Brain microvascular endothelial cell (primary cell): ENCODE data around the gene SRRM3.
A peak's percentile ranks its signal among the peaks of the same experiment; 100 is the strongest.
"Not testable (repeated sequence)": the region's sequence is repeated elsewhere in the genome, so short reads cannot be mapped to it uniquely, and the experiment has no call there.

Source experiments
- DNase-seq: peaks from one replicate; pipeline ENCODE4 v3.0.0-alpha.2; 2020
- H3K27ac ChIP-seq: fragments of 250-450 bp; sonication (Bioruptor Pico); 2 replicates; pipeline ENCODE4 v1.5.1; 2020; ENCODE audit warnings: mild to moderate bottlenecking, moderate library complexity
- H3K27me3 ChIP-seq: fragments of 250-450 bp; sonication (Bioruptor Pico); replicated peaks from 2 replicates; pipeline ENCODE4 v1.5.1; 2020; ENCODE audit warnings: mild to moderate bottlenecking
- H3K36me3 ChIP-seq: fragments of 250-450 bp; sonication (Bioruptor Pico); replicated peaks from 2 replicates; pipeline ENCODE4 v1.5.1; 2020; ENCODE audit warnings: mild to moderate bottlenecking
- H3K4me3 ChIP-seq: 2 replicates; pipeline ENCODE4 v1.5.1; 2011; ENCODE audit warnings: low read depth, mild to moderate bottlenecking, control low read depth, low read length, moderate library complexity
- CTCF ChIP-seq: IDR thresholded peaks from 2 replicates; pipeline ENCODE4 v1.5.1; 2011; ENCODE audit warnings: low read depth, mild to moderate bottlenecking, moderate library complexity, low read length, control low read depth, inconsistent platforms; ENCODE audit errors: missing control alignments
- in situ Hi-C: cut with HindIII; loops from 2 replicates; pipeline ENCODE4 v1.10.0; 2017; ENCODE audit warnings: low sequenced_read_pairs, low pct_ligation_motif_present

Gene SRRM3

DNA sequence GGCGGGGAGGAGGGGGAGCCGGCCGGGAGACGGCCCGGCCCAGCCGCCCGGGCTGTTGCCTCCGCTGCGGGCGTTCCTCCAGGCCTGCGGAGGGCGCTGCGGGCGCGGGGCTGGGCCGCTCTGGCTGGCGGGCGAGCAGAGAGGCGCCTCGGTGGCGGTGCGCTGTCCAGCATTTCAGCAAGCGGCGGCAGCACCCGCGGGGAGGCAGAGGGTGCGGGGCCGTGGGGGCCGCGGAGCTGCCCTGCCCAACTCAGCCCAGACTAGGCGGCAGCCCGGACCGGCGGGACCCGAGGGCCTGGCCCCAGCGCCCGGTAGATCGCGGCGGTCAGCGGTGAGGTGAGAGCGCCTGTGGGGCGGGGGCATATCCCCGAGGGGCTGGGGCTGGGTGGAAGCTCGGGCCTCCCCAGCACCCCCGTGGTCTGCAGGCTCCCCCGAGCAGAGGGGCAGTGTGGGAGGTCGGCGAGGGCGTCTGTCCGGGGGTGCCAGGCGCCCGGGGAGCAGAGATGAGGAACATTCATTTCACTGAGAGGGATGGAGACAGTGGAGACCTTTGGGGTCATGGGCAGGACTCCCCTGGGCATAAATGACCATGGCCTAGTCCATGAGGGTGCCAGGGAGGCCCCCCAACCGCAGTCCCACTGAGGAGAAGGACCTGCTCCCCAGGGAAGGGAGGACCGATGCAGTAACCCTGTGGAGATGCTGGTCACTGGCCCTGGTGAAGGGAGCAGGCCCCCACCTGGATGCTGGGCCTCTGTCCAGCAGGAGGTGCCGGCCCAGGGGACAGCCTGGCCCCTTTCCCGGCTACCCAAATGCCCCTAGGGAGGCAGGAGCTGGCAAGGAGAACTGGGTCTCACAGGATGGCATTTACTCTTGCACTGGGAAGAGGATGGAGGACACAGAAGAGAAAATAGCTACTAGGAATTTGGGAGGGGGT, at the start of gene SRRM3:
TSS of gene SRRM3 (plus strand) at position 165 of the 934 bp plus-strand sequence. CDS start 33,171 bp downstream, outside the sequence.
- Histone ChIP-seq H3K27ac (no peak within 1 kb of the TSS), H3K36me3 (no peaks in the 10 kb centered on the region), H3K4me3 (no peak within 1 kb of the TSS), H3K27me3 (no peaks in the 10 kb centered on the region)
- in situ Hi-C loops = no loop called here
- peak; percentile 22 for DNase-seq
- peak; percentile 56 for TF ChIP-seq CTCF

GRCh38 chr7:76151932-76152331, 49.8 kb upstream of the SRRM3 start:
- Histone ChIP-seq H3K4me3 (no peak overlapping the region), H3K36me3 (no peaks in the 10 kb centered on the region), H3K27ac (no peak overlapping the region), H3K27me3 (peaks cover 8% of the 10 kb centered on the region)
- no peak for TF ChIP-seq CTCF
- in situ Hi-C loops = no loop called here
- no peak for DNase-seq

GRCh38 chr7:76153571-76154230, 48.0 kb upstream of the SRRM3 start:
- H3K4me3 ChIP-seq, in situ Hi-C loops, H3K27me3 ChIP-seq, H3K27ac ChIP-seq, H3K36me3 ChIP-seq: not testable (repeated sequence)
- peak; percentile 61 for DNase-seq

DNA sequence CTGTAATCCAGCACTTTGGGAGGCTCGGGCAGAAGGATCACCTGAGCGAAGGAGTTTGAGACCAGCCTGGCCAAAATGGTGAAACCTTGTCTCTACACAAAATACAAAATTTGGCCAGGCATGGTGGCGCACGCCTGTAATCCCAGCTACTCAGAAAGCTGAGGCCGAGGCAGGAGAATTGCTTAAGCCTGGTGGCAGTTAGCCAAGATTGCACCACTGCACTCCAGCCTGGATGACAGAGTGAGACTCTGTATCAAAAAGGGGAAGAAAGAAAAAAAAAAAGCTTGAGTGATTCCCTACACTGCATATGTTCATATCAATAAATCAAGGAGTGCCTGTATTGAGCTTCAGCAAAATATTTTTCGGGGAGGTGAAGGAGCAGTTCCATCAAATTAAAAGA, 45.8 kb upstream of the SRRM3 start:
- Histone ChIP-seq H3K27me3 (no peaks in the 10 kb centered on the region), H3K36me3 (no peaks in the 10 kb centered on the region), H3K27ac (no peak overlapping the region), H3K4me3 (no peak overlapping the region)
- in situ Hi-C loops = no loop called here
- peak; percentile 60 for DNase-seq
- no peak for TF ChIP-seq CTCF

DNA sequence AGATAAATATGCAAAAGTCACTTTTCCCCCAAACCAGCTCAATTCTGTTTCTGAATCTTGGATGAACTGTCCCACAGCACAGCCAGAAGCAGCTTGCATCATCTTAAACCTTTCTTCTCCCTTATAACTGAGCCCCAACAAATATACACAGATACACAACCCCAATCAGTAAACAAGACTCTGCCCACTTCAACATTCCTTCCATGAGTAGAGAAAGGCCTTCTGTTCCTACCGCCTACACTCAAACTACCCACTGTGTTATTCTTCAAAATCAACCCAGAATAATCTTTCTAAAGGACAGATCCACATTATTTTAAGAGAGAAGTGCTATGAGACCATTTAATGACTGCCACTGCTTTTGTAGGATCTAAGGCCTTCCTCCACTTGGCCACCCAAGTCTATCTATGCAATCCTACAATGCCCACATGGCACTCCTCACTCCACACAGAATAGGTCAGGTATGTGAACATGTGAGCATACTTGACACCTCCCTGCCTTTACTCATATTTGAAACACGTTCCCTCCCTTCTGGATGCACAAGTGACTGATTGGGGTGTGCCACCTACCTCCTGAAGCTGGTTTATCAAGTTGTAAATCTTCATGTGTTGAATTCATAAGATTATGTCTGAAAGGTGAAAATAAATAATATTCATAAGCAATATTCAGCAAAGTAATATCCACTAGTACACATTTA, 44.6 kb upstream of the SRRM3 start:
- H3K4me3 ChIP-seq, H3K27me3 ChIP-seq, H3K36me3 ChIP-seq, H3K27ac ChIP-seq, DNase-seq, in situ Hi-C loops: not testable (repeated sequence)

- DNase-seq, H3K27ac ChIP-seq, H3K36me3 ChIP-seq, H3K27me3 ChIP-seq, H3K4me3 ChIP-seq, in situ Hi-C loops: not testable (repeated sequence)
These were observed 43.3 kb upstream of the SRRM3 start for GRCh38 chr7:76158416-76158815.

GRCh38 chr7:76162416-76163170, 39.1 kb upstream of the SRRM3 start:
- H3K27me3 ChIP-seq, in situ Hi-C loops, DNase-seq, H3K36me3 ChIP-seq, H3K27ac ChIP-seq, H3K4me3 ChIP-seq: not testable (repeated sequence)

GRCh38 chr7:76163812-76164211, 37.9 kb upstream of the SRRM3 start:
- DNase-seq, H3K27ac ChIP-seq, in situ Hi-C loops, H3K27me3 ChIP-seq, H3K36me3 ChIP-seq, H3K4me3 ChIP-seq: not testable (repeated sequence)
